HepG2 (cell line): ENCODE measurements around the gene RAD17. TPM values are rescaled to one million over a fixed set of nuclear protein-coding genes. Genes with fewer than 3 reads are reported as not detected.
A peak's percentile ranks its signal among the peaks of the same experiment; 100 is the strongest.

ENCODE experiments used
- AHDC1 ChIP-seq: sonication (generic); formaldehyde crosslinking; IDR thresholded peaks from 2 replicates; pipeline ENCODE4 v1.5.1; 2020; ENCODE audit warnings: mild to moderate bottlenecking, missing genetic modification reagents, borderline replicate concordance
- GZF1 ChIP-seq: sonication (generic); formaldehyde crosslinking; IDR thresholded peaks from 2 replicates; pipeline ENCODE4 v1.5.1; 2020; ENCODE audit warnings: mild to moderate bottlenecking, missing genetic modification reagents
- KLF11 ChIP-seq: IDR thresholded peaks from 2 replicates; pipeline ENCODE4 v1.6.1; 2016; ENCODE audit warnings: missing compliant biosample characterization
- KLF15 ChIP-seq: sonication (generic); formaldehyde crosslinking; IDR thresholded peaks from 2 replicates; pipeline ENCODE4 v1.8.1; 2023; ENCODE audit warnings: borderline replicate concordance, mild to moderate bottlenecking, inconsistent platforms, missing genetic modification reagents, mixed read lengths
- MLX ChIP-seq: IDR thresholded peaks from 2 replicates; pipeline ENCODE4 v1.6.1; 2016
- NKX3-1 ChIP-seq: sonication (generic); formaldehyde crosslinking; IDR thresholded peaks from 2 replicates; pipeline ENCODE4 v1.5.0; 2020; ENCODE audit warnings: missing genetic modification reagents
- NR2F2 ChIP-seq: IDR thresholded peaks from 2 replicates; pipeline ENCODE4 v1.6.1; 2012; ENCODE audit warnings: low read depth, inconsistent platforms, borderline replicate concordance
- ONECUT2 ChIP-seq: sonication (generic); formaldehyde crosslinking; IDR thresholded peaks from 2 replicates; pipeline ENCODE4 v1.4.0; 2020; ENCODE audit warnings: missing genetic modification reagents
- SRSF4 ChIP-seq: fragments of 200-400 bp; formaldehyde crosslinking; IDR thresholded peaks from one replicate; pipeline ENCODE4 v1.6.1; 2018; ENCODE audit warnings: mild to moderate bottlenecking, low read depth, low read length, moderate library complexity; ENCODE audit not compliant: poor library complexity, severe bottlenecking
- THAP8 ChIP-seq: sonication (generic); formaldehyde crosslinking; IDR thresholded peaks from 2 replicates; pipeline ENCODE4 v1.5.1; 2020; ENCODE audit warnings: missing genetic modification reagents, mild to moderate bottlenecking, borderline replicate concordance
- THYN1 ChIP-seq: sonication (generic); formaldehyde crosslinking; IDR thresholded peaks from 2 replicates; pipeline ENCODE4 v1.8.1; 2023; ENCODE audit warnings: low read depth, mild to moderate bottlenecking, moderate library complexity, missing genetic modification reagents, borderline replicate concordance
- ZBTB2 ChIP-seq: sonication (generic); formaldehyde crosslinking; IDR thresholded peaks from 2 replicates; pipeline ENCODE4 v1.8.0; 2022; ENCODE audit warnings: low read depth, missing genetic modification reagents
- ZMYM2 ChIP-seq: sonication (generic); formaldehyde crosslinking; IDR thresholded peaks from 2 replicates; pipeline ENCODE4 v1.8.0; 2022; ENCODE audit warnings: mild to moderate bottlenecking, missing genetic modification reagents
- ZNF557 ChIP-seq: sonication (generic); formaldehyde crosslinking; IDR thresholded peaks from 2 replicates; pipeline ENCODE4 v1.4.0; 2020; ENCODE audit warnings: missing genetic modification reagents
- ZNF709 ChIP-seq: sonication (generic); formaldehyde crosslinking; IDR thresholded peaks from 2 replicates; pipeline ENCODE4 v1.5.0; 2020; ENCODE audit warnings: mild to moderate bottlenecking, missing genetic modification reagents
- ZNF747 ChIP-seq: sonication (generic); formaldehyde crosslinking; IDR thresholded peaks from 2 replicates; pipeline ENCODE4 v1.8.1; 2023; ENCODE audit warnings: missing genetic modification reagents, mild to moderate bottlenecking, borderline replicate concordance
- ZNF790 ChIP-seq: sonication (generic); formaldehyde crosslinking; IDR thresholded peaks from 2 replicates; pipeline ENCODE4 v1.8.0; 2022; ENCODE audit warnings: missing genetic modification reagents, mild to moderate bottlenecking, borderline replicate concordance
- ZSCAN22 ChIP-seq: sonication (generic); formaldehyde crosslinking; IDR thresholded peaks from 2 replicates; pipeline ENCODE4 v1.4.0; 2020; ENCODE audit warnings: mild to moderate bottlenecking, missing genetic modification reagents
- polyA plus RNA-seq, 8 experiments: library from polyadenylated mRNA; depleted of rRNA in 3 of 8; stranded (reverse) in 7 of 8; unstranded in 1 of 8; fragments of >200 nt; fragmentation: Illumina TruSeq in 4 of 8; extraction: Trizol in 4 of 8; gene quantifications; 2 replicates each; pipeline versions ENCODE4 v1.2.1 to v1.2.3, GENCODE V29; 2011 to 2016; ENCODE audit warnings: low read depth in 4 of 8, missing spikeins in 1 of 8, mixed read lengths in 1 of 8; ENCODE audit not compliant: insufficient read depth in 1 of 8
- total RNA-seq, 5 experiments: library from RNA; depleted of rRNA; stranded (reverse); fragments of >200 nt; fragmentation: Illumina TruSeq; extraction: Trizol; gene quantifications; 2 replicates each; pipeline ENCODE4 v1.2.3, GENCODE V29; 2016; ENCODE audit warnings: low read depth in 1 of 5
- TF ChIP-seq, protein P1 (sequence below): sonication (generic); formaldehyde crosslinking; IDR thresholded peaks from 2 replicates; pipeline ENCODE4 v1.8.0; 2022; ENCODE audit warnings: mild to moderate bottlenecking, missing genetic modification reagents, moderate library complexity

Gene RAD17
- total and polyA plus RNA-seq, 2 of the 13 experiments (the other 11 are each of a cell fraction or from before 2014, with no cell fraction given) = 24.0 to 25.9 TPM

GRCh38 chr5:69369340-69370121, at the start of gene RAD17, which contains the start of the genes AK6 and TAF9 (continued):
- TF ChIP-seq AHDC1 (peak; percentile 70), ZMYM2 (CRISPR knock-in tag) (no peak), ZSCAN22 (CRISPR knock-in tag) (no peak), ZNF709 (CRISPR knock-in tag) (peak; percentile 82), ZNF747 (CRISPR knock-in tag) (peak; percentile 73), THAP8 (CRISPR knock-in tag) (no peak), NKX3-1 (CRISPR knock-in tag) (peak; percentile 63; the same call in 1 of the 2 replicates), GZF1 (no peak), ZNF790 (peak; percentile 65; the same call in 1 of the 2 replicates), ONECUT2 (peak; percentile 4; the same call in 1 of the 2 replicates), MLX (CRISPR knock-in tag) (no peak; the same call in 1 of the 2 replicates), ZBTB2 (CRISPR knock-in tag) (no peak; the same call in 1 of the 2 replicates), ZNF557 (CRISPR knock-in tag) (no peak), SRSF4 (no peak), THYN1 (no peak), NR2F2 (no peak; the same call in 1 of the 2 replicates), KLF11 (CRISPR knock-in tag) (no peak), KLF15 (CRISPR knock-in tag) (peak; percentile 1; the same call in 1 of the 2 replicates)
- TF ChIP-seq, protein P1, sequence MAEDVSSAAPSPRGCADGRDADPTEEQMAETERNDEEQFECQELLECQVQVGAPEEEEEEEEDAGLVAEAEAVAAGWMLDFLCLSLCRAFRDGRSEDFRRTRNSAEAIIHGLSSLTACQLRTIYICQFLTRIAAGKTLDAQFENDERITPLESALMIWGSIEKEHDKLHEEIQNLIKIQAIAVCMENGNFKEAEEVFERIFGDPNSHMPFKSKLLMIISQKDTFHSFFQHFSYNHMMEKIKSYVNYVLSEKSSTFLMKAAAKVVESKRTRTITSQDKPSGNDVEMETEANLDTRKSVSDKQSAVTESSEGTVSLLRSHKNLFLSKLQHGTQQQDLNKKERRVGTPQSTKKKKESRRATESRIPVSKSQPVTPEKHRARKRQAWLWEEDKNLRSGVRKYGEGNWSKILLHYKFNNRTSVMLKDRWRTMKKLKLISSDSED (CRISPR knock-in tag) = no peak
